HCT116 (cell line): Measurements from ENCODE around the gene MAEA.

ENCODE experiments used
- CBX3 ChIP-seq: IDR thresholded peaks from 2 replicates; pipeline ENCODE4 v1.6.1; 2012; ENCODE audit warnings: low read depth
- CEBPB ChIP-seq: IDR thresholded peaks from 2 replicates; pipeline ENCODE4 v1.6.1; 2012; ENCODE audit warnings: low read depth
- CTCF ChIP-seq, 3 experiments: fragments of 200-600 bp in 1 of 3; sonication (generic) in 1 of 3; IDR thresholded peaks in 2 of 3; conservative IDR thresholded peaks in 1 of 3; 2 replicates each; pipeline ENCODE4 v1.5.1; 2012 to 2017; ENCODE audit warnings: low read depth in 2 of 3, low read length in 2 of 3, antibody characterized with exemption in 1 of 3, borderline replicate concordance in 1 of 3, control low read depth in 1 of 3, mild to moderate bottlenecking in 1 of 3, mixed read lengths in 1 of 3, mixed run types in 1 of 3, moderate library complexity in 1 of 3; ENCODE audit not compliant: insufficient read depth in 1 of 3
- EZH2 ChIP-seq: fragments of 200-600 bp; sonication (generic); IDR thresholded peaks from 2 replicates; pipeline ENCODE4 v1.6.1; 2017; ENCODE audit warnings: antibody characterized with exemption, mixed run types
- EZH2phosphoT487 ChIP-seq: fragments of 200-600 bp; IDR thresholded peaks from 2 replicates; pipeline ENCODE4 v1.6.1; 2018; ENCODE audit warnings: antibody characterized with exemption, borderline replicate concordance
- POLR2A ChIP-seq: IDR thresholded peaks from 2 replicates; pipeline ENCODE4 v1.7.0; 2011; ENCODE audit warnings: borderline replicate concordance; ENCODE audit not compliant: insufficient read depth, insufficient read length; ENCODE audit errors: extremely low read depth
- YY1 ChIP-seq: IDR thresholded peaks from 2 replicates; pipeline ENCODE4 v1.6.1; 2011; ENCODE audit warnings: low read length, low read depth, moderate library complexity, mild to moderate bottlenecking; ENCODE audit not compliant: insufficient replicate concordance; ENCODE audit errors: extremely low read depth
- ZFX ChIP-seq: fragments of 450-650 bp; IDR thresholded peaks from 2 replicates; pipeline ENCODE4 v1.6.1; 2017
- ZNF274 ChIP-seq: fragments of 200-500 bp; sonication (Bioruptor generic); IDR thresholded peaks from 2 replicates; pipeline ENCODE4 v1.6.1; 2014; ENCODE audit warnings: mild to moderate bottlenecking, low read depth, low read length, inconsistent platforms

GRCh38 chr4:1243451-1244080, 46.1 kb upstream of the MAEA start:
- TF ChIP-seq ZNF274: no peak
- TF ChIP-seq CTCF (IDR thresholded peaks at IDR 0.05 in 2 of 3, conservative IDR thresholded peaks at IDR 0.05 in 1 of 3; ENCODE audit: borderline replicate concordance in 1 of 3, insufficient read depth in 1 of 3, low read depth in 2 of 3, low read length in 2 of 3): no peak
- no peak for TF ChIP-seq EZH2phosphoT487
- no peak for TF ChIP-seq CEBPB
- TF ChIP-seq POLR2A: no peak
- TF ChIP-seq YY1: no peak
- no peak for TF ChIP-seq EZH2
- no peak for TF ChIP-seq CBX3
- no peak for TF ChIP-seq ZFX
